GM12878 (cell line): ENCODE measurements around the gene SURF6. TPM values are rescaled to one million over a fixed set of nuclear protein-coding genes. Genes with fewer than 3 reads are reported as not detected.

ENCODE experiments used
- ATAC-seq: fragments of 200-7000 bp; cut with Tn5 transposase; 3 replicates; pipeline ENCODE4 v1.9.1; 2020; ENCODE audit warnings: mild to moderate bottlenecking, moderate library complexity
- BruUV-seq: library from RNA; stranded (reverse); fragments of 400-500 nt; replicated peaks from 2 replicates; lab custom pipeline; 2021; lab: Mats Ljungman, UMichigan
- CTCF ChIA-PET: fragments of 300-600 bp; sonication (Branson Sonifier 250); formaldehyde crosslinking; extraction: SDS; loops from one replicate; lab custom pipeline; 2021; ENCODE audit warnings: inconsistent platforms; lab: Yijun Ruan, JAX
- POLR2A ChIA-PET: fragments of 350-600 bp; formaldehyde crosslinking; extraction: SDS; loops from one replicate; lab custom pipeline; 2021; ENCODE audit warnings: inconsistent platforms; lab: Charles Lee
- RAD21 ChIA-PET: fragments of 300-600 bp; sonication (Branson Sonifier 250); formaldehyde crosslinking; loops from one replicate; lab custom pipeline; 2023; ENCODE audit warnings: antibody characterized with exemption; ENCODE audit not compliant: unreplicated experiment; lab: Charles Lee
- SMC1A ChIA-PET: fragments of 300-600 bp; sonication (Branson Sonifier 250); formaldehyde crosslinking; loops from one replicate; lab custom pipeline; 2023; ENCODE audit not compliant: unreplicated experiment, uncharacterized antibody; lab: Charles Lee
- DNase-seq: peaks from one replicate; pipeline ENCODE4 v3.0.0-alpha.2; 2011; ENCODE audit warnings: low read depth, low spot score
- FAIRE-seq: peaks from 3 replicates; lab custom pipeline; 2011; peaks lifted over from hg19 to GRCh38; lab: Jason Lieb, UNC
- H2AFZ ChIP-seq: 2 replicates; pipeline ENCODE4 v1.6.0; 2011; ENCODE audit warnings: low read depth, low read length, control low read depth; ENCODE audit not compliant: control insufficient read depth
- H3K27ac ChIP-seq: 2 replicates; pipeline ENCODE4 v1.5.1; 2011; ENCODE audit warnings: control low read depth; ENCODE audit not compliant: control insufficient read depth, insufficient read depth
- H3K27me3 ChIP-seq, 2 experiments: replicated peaks in 1 of 2; 2 replicates each; pipeline versions ENCODE4 v1.6.0 to v1.6.1; 2011; ENCODE audit warnings: low read length in 1 of 2; ENCODE audit not compliant: control insufficient read depth in 2 of 2, insufficient read depth in 2 of 2
- H3K36me3 ChIP-seq, 2 experiments: 2 replicates each; pipeline ENCODE4 v1.5.1; 2011; ENCODE audit warnings: low read length in 1 of 2; ENCODE audit not compliant: control insufficient read depth in 2 of 2, insufficient read depth in 2 of 2
- H3K4me1 ChIP-seq: 2 replicates; pipeline ENCODE4 v1.6.1; 2011; ENCODE audit warnings: mild to moderate bottlenecking, low read length, moderate library complexity, mixed read lengths; ENCODE audit not compliant: control insufficient read depth, insufficient read depth
- H3K4me2 ChIP-seq: 2 replicates; pipeline ENCODE4 v1.6.0; 2011; ENCODE audit warnings: control low read depth; ENCODE audit not compliant: control insufficient read depth, insufficient read depth
- H3K4me3 ChIP-seq: fragments of 200-600 bp; sonication (generic); 2 replicates; pipeline ENCODE4 v1.5.1; 2016
- H3K79me2 ChIP-seq: 2 replicates; pipeline ENCODE4 v1.6.0; 2011; ENCODE audit warnings: low read length; ENCODE audit not compliant: control insufficient read depth, insufficient read depth
- H3K9ac ChIP-seq: 2 replicates; pipeline ENCODE4 v1.8.0; 2011; ENCODE audit warnings: low read length, control low read depth, mixed read lengths; ENCODE audit not compliant: control insufficient read depth, insufficient read depth
- H3K9me3 ChIP-seq: replicated peaks from 3 replicates; pipeline ENCODE4 v1.5.1; 2011; ENCODE audit warnings: mild to moderate bottlenecking, low read length; ENCODE audit not compliant: control insufficient read depth, insufficient read depth
- H4K20me1 ChIP-seq: 2 replicates; pipeline ENCODE4 v1.6.0; 2011; ENCODE audit not compliant: control insufficient read depth, insufficient read depth
- CBFB ChIP-seq: IDR thresholded peaks from 2 replicates; pipeline ENCODE4 v1.6.1; 2016; ENCODE audit warnings: antibody characterized with exemption, low read depth
- FOXK2 ChIP-seq: fragments of 450-650 bp; IDR thresholded peaks from 2 replicates; pipeline ENCODE4 v1.6.1; 2017; ENCODE audit warnings: mild to moderate bottlenecking, moderate library complexity
- FOXM1 ChIP-seq: IDR thresholded peaks from 2 replicates; pipeline ENCODE4 v1.6.1; 2012; ENCODE audit warnings: low read depth, mild to moderate bottlenecking, inconsistent platforms, low read length, moderate library complexity
- HDAC2 ChIP-seq: fragments of 200-600 bp; sonication (generic); IDR thresholded peaks from 2 replicates; pipeline ENCODE4 v1.6.1; 2017
- NR2C2 ChIP-seq: IDR thresholded peaks from 2 replicates; pipeline ENCODE4 v1.6.1; 2011; ENCODE audit warnings: borderline replicate concordance, low read depth; ENCODE audit not compliant: control insufficient read depth, insufficient read length
- POLR2AphosphoS2 ChIP-seq: IDR thresholded peaks from 2 replicates; pipeline ENCODE4 v1.6.1; 2011; ENCODE audit warnings: low read depth, mild to moderate bottlenecking, low read length, improper control_type of control experiment, moderate library complexity
- SRF ChIP-seq, 2 experiments: IDR thresholded peaks; 2 replicates each; pipeline ENCODE4 v1.6.1; 2011; ENCODE audit warnings: low read depth in 2 of 2, low read length in 2 of 2, mild to moderate bottlenecking in 1 of 2, moderate library complexity in 1 of 2
- TBL1XR1 ChIP-seq: IDR thresholded peaks from 2 replicates; pipeline ENCODE4 v1.6.1; 2012; ENCODE audit warnings: low read depth, low read length, improper control_type of control experiment
- ZBED1 ChIP-seq: IDR thresholded peaks from 2 replicates; pipeline ENCODE4 v1.6.1; 2016; ENCODE audit warnings: borderline replicate concordance
- WGBS: methylation state at CpG from one replicate; pipeline ENCODE4 v1.1.6; 2016; ENCODE audit warnings: low lambda C conversion rate; ENCODE audit not compliant: insufficient replicate concordance, insufficient coverage; ENCODE audit errors: missing lambda C conversion rate; 5-methylcytosine and 5-hydroxymethylcytosine counted together
- in situ Hi-C: fragments of 300-500 bp; cut with MboI; formaldehyde crosslinking; loops from 9 replicates; pipeline ENCODE4 v1.14.3; 2018; ENCODE audit warnings: mixed read lengths
- intact Hi-C: fragments of 100-400 bp; cut with micrococcal nuclease; formaldehyde crosslinking; loops from one replicate; pipeline ENCODE4 v1.14.2; 2022; ENCODE audit not compliant: unreplicated experiment
- polyA plus RNA-seq, 11 experiments: library from polyadenylated mRNA; depleted of rRNA in 4 of 11; unstranded in 6 of 11; stranded (reverse) in 5 of 11; fragments of >200 nt; fragmentation: Nextera tagmentation in 4 of 11; fragmentation: Illumina TruSeq in 1 of 11; extraction: Ambion mirVana in 4 of 11; extraction: Trizol in 1 of 11; gene quantifications; 1 replicate in 1 of 11; 2 replicates in 10 of 11; pipeline versions ENCODE4 v1.2.1 to v1.2.3, GENCODE V29; 2011 to 2016; ENCODE audit warnings: inconsistent platforms in 2 of 11, missing spikeins in 2 of 11, low read depth in 1 of 11
- total RNA-seq, 4 experiments: library from RNA; depleted of rRNA in 3 of 4; stranded (reverse); fragments of >200 nt in 3 of 4; fragmentation: Illumina TruSeq in 1 of 4; extraction: Trizol in 1 of 4; gene quantifications; 2 replicates each; pipeline versions ENCODE4 v1.2.1 to v1.2.3, GENCODE V29; 2013 to 2021
- TF ChIP-seq, protein P1 (sequence below): fragments of 150-350 bp; IDR thresholded peaks from 2 replicates; pipeline ENCODE4 v1.6.1; 2016; ENCODE audit warnings: low read depth, low read length

SURF6 gene
- total and polyA plus RNA-seq, 10 of the 15 experiments (the other 5 are each of a cell fraction or from before 2014, with no cell fraction given): 2.2 to 27.2 (median 15.1) TPM

GRCh38 chr9:133351908-133352634 lies 16.1 kb upstream of the SURF6 start (continued):
- TF ChIP-seq, protein P1, sequence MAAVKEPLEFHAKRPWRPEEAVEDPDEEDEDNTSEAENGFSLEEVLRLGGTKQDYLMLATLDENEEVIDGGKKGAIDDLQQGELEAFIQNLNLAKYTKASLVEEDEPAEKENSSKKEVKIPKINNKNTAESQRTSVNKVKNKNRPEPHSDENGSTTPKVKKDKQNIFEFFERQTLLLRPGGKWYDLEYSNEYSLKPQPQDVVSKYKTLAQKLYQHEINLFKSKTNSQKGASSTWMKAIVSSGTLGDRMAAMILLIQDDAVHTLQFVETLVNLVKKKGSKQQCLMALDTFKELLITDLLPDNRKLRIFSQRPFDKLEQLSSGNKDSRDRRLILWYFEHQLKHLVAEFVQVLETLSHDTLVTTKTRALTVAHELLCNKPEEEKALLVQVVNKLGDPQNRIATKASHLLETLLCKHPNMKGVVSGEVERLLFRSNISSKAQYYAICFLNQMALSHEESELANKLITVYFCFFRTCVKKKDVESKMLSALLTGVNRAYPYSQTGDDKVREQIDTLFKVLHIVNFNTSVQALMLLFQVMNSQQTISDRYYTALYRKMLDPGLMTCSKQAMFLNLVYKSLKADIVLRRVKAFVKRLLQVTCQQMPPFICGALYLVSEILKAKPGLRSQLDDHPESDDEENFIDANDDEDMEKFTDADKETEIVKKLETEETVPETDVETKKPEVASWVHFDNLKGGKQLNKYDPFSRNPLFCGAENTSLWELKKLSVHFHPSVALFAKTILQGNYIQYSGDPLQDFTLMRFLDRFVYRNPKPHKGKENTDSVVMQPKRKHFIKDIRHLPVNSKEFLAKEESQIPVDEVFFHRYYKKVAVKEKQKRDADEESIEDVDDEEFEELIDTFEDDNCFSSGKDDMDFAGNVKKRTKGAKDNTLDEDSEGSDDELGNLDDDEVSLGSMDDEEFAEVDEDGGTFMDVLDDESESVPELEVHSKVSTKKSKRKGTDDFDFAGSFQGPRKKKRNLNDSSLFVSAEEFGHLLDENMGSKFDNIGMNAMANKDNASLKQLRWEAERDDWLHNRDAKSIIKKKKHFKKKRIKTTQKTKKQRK: no peak
- no peak for TF ChIP-seq NR2C2
- TF ChIP-seq SRF (IDR thresholded peaks at IDR 0.05; ENCODE audit: low read depth in 2 of 2, low read length in 2 of 2): no peak
- no peak for TF ChIP-seq FOXM1
- no peak for TF ChIP-seq TBL1XR1
- TF ChIP-seq HDAC2: no peak
- peak; percentile 65; the same call in 1 of the 2 replicates for TF ChIP-seq POLR2AphosphoS2

DNA sequence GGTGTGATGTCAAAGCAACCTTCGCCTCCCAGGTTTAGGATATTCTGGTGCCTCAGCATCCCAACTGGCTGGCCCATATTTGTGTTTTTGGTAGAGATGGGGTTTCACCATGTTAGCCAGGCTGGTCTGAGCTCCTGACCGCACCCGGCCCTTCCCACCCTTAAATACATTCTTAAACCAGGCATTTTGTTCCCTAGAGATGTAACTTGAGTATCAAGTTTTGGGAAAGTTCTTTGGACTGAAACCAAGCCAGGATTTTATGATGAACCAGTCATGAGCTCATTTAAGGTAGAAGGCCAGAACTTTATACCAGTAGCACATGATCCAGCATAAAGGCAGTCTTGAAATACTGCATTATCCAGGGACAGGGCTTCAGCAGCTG lies 15.5 kb upstream of the SURF6 start:
- Histone ChIP-seq H3K9ac (no peak overlapping the region), H3K4me1 (peaks cover 7% of the 10 kb centered on the region; the same call in 1 of the 2 replicates), H3K27me3 (no peaks in the 10 kb centered on the region), H3K9me3 (no peaks in the 10 kb centered on the region), H3K4me3 (no peak overlapping the region), H4K20me1 (no peaks in the 10 kb centered on the region; the same call in 1 of the 2 replicates), H3K4me2 (no peak overlapping the region), H3K79me2 (peaks cover 48% of the 10 kb centered on the region), H3K27ac (no peak overlapping the region), H3K36me3 (peaks cover 22 to 43% of the 10 kb centered on the region in 2 experiments), H2AFZ (no peak overlapping the region)
- 100% methylated on average over 3 of the region's 3 CpGs for WGBS
- DNase-seq (no peak), FAIRE-seq (no peak), ATAC-seq (no peak)
- intact Hi-C loops: no loop called here
- TF ChIP-seq FOXK2: no peak
- TF ChIP-seq ZBED1: 0 out of 2 replicates have a peak, but pooled peaks have one; percentile 16
- TF ChIP-seq CBFB: peak; percentile 39; the same call in 1 of the 2 replicates
- in situ Hi-C loops: no loop called here
- ChIA-PET SMC1A (no interaction called here), CTCF (interaction anchor here (1.6 to 1.8 kb wide), 3 partner anchors 14 to 135 kb away, joined by 3 to 4 read pairs (median 3); no protein-coding TSS in a partner anchor), POLR2A (interaction anchor here (0.7 to 0.9 kb wide), 2 partner anchors 19 to 112 kb away, joined by 3 to 4 read pairs; no protein-coding TSS in a partner anchor), RAD21 (no interaction called here)
- no TSS peak for BruUV-seq
